GM18907 (cell line): Measurements from ENCODE around the gene PAIP1.
"Not testable (repeated sequence)": the region's sequence is repeated elsewhere in the genome, so short reads cannot be mapped to it uniquely, and the experiment has no call there.

Source experiments
- ATAC-seq: cut with Tn5 transposase; IDR thresholded peaks from one replicate; pipeline ENCODE4 v1.9.1; 2021; ENCODE audit warnings: mild to moderate bottlenecking, moderate library complexity; ENCODE audit not compliant: unreplicated experiment

PAIP1 gene

GRCh38 chr5:43572357-43572756 is 15.5 kb upstream of the PAIP1 start:
- ATAC-seq, result no peak

- no peak for ATAC-seq
These were observed 14.4 kb upstream of the PAIP1 start for GRCh38 chr5:43571237-43571636.

GRCh38 chr5:43570450-43571158 is 13.7 kb upstream of the PAIP1 start:
- ATAC-seq, result no peak

GRCh38 chr5:43569236-43569746 is 12.4 kb upstream of the PAIP1 start:
- no peak for ATAC-seq

GRCh38 chr5:43567967-43568366 is 11.1 kb upstream of the PAIP1 start:
- ATAC-seq, result no peak

GRCh38 chr5:43565043-43565442 is 8.2 kb upstream of the PAIP1 start:
- ATAC-seq, result no peak

- ATAC-seq, result no peak
These were observed 7.5 kb upstream of the PAIP1 start for GRCh38 chr5:43564289-43564850.

GRCh38 chr5:43563321-43563720 is 6.4 kb upstream of the PAIP1 start:
- no peak for ATAC-seq

- no peak for ATAC-seq
These were observed 4.5 kb upstream of the PAIP1 start for GRCh38 chr5:43561356-43561755.

- ATAC-seq, result no peak
These were observed 3.3 kb upstream of the PAIP1 start for GRCh38 chr5:43560128-43560527.

GRCh38 chr5:43556607-43556856 is 345 bp downstream of the PAIP1 start:
- ATAC-seq, result peak; percentile 95

- ATAC-seq, result peak; percentile 36
These were observed 826 bp downstream of the PAIP1 start for GRCh38 chr5:43555895-43556606.

- ATAC-seq, result no peak
These were observed 2.4 kb downstream of the PAIP1 start for GRCh38 chr5:43554497-43554896.

- ATAC-seq, result no peak
These were observed 3.5 kb downstream of the PAIP1 start for GRCh38 chr5:43553381-43553780.

GRCh38 chr5:43551731-43552130 is 5.1 kb downstream of the PAIP1 start:
- ATAC-seq, result no peak

GRCh38 chr5:43549272-43549671 is 7.6 kb downstream of the PAIP1 start:
- not testable (repeated sequence) for ATAC-seq

- no peak for ATAC-seq
These were observed 8.5 kb downstream of the PAIP1 start for GRCh38 chr5:43548358-43548757.

GRCh38 chr5:43547532-43547931 is 9.3 kb downstream of the PAIP1 start:
- ATAC-seq, result no peak

GRCh38 chr5:43543434-43543833 is 13.4 kb downstream of the PAIP1 start:
- ATAC-seq, result no peak

- no peak for ATAC-seq
These were observed 16.1 kb downstream of the PAIP1 start for GRCh38 chr5:43540746-43541145.

- no peak for ATAC-seq
These were observed 19.9 kb downstream of the PAIP1 start for GRCh38 chr5:43536972-43537371.

- ATAC-seq, result no peak
These were observed 23.2 kb downstream of the PAIP1 start for GRCh38 chr5:43533646-43534045.
